Uterus (tissue), 4 donors: Measurements from ENCODE around the gene LIG3. TPM values are rescaled to one million over a fixed set of nuclear protein-coding genes. Genes with fewer than 3 reads are reported as not detected.

Experiments
- DNase-seq, 2 donors: peaks; one replicate each; pipeline ENCODE4 v3.0.0-alpha.2; 2019 to 2020
- H3K27ac ChIP-seq, 2 donors: fragments of 200-600 bp; sonication (generic); 1 replicate in 1 of 2; 2 replicates in 1 of 2; pipeline ENCODE4 v1.5.1; 2016 to 2018
- H3K27me3 ChIP-seq, 2 donors: fragments of 200-600 bp; sonication (generic); one replicate each; pipeline ENCODE4 v1.5.1; 2018 to 2019; ENCODE audit warnings: control low read depth in 1 of 2
- H3K36me3 ChIP-seq, 2 donors: fragments of 200-600 bp; sonication (generic); one replicate each; pipeline ENCODE4 v1.5.1; 2019; ENCODE audit warnings: control low read depth in 1 of 2
- H3K4me1 ChIP-seq, 2 donors: fragments of 200-600 bp; sonication (generic); one replicate each; pipeline ENCODE4 v1.5.1; 2018 to 2019; ENCODE audit warnings: control low read depth in 1 of 2
- H3K4me3 ChIP-seq, 2 donors: fragments of 200-600 bp; sonication (generic); 1 replicate in 1 of 2; 2 replicates in 1 of 2; pipeline ENCODE4 v1.5.1; 2018 to 2019; ENCODE audit warnings: mild to moderate bottlenecking in 1 of 2
- H3K9me3 ChIP-seq, 2 donors: fragments of 200-600 bp; sonication (generic); one replicate each; pipeline ENCODE4 v1.5.1; 2019; ENCODE audit warnings: control low read depth in 1 of 2
- CTCF ChIP-seq, 4 experiments: fragments of 200-600 bp in 2 of 4; fragments of 450-650 bp in 2 of 4; sonication (generic) in 2 of 4; IDR thresholded peaks; one replicate each; pipeline ENCODE4 v1.5.1; 2016 to 2019; ENCODE audit warnings: antibody characterized with exemption in 4 of 4, mild to moderate bottlenecking in 2 of 4, moderate library complexity in 1 of 4
- POLR2A ChIP-seq, 2 donors: fragments of 450-650 bp; IDR thresholded peaks; one replicate each; pipeline ENCODE4 v1.6.1; 2016; ENCODE audit warnings: antibody characterized with exemption in 2 of 2, mild to moderate bottlenecking in 1 of 2, moderate library complexity in 1 of 2
- intact Hi-C: fragments of 100-400 bp; cut with DNase I; formaldehyde crosslinking; loops from one replicate; pipeline ENCODE4 v1.15.1; 2023; ENCODE audit warnings: low total_unique reads
- total RNA-seq, 4 donors: library from RNA; depleted of rRNA in 3 of 4; stranded (reverse); fragments of >200 nt in 3 of 4; gene quantifications; one replicate each; pipeline versions ENCODE4 v1.1.0 to v1.2.4, GENCODE V29; 2014 to 2023
- donor health status: DM: yes; HTN: yes; CAD: no.

LIG3 gene
- total RNA-seq, 4 donors from 2014 or later, result 11.5 to 108 (median 57.0) TPM

GRCh38 chr17:34991606-34992005 lies 11.3 kb downstream of the LIG3 start:
- no peak overlapping the region for H3K4me3 ChIP-seq
- no peak for DNase-seq
- no peaks in the 10 kb centered on the region for H3K27me3 ChIP-seq
- peak overlapping the region in 1 of 2 donors; percentile 71 for H3K27ac ChIP-seq
- intact Hi-C loops, result no loop called here
- H3K9me3 ChIP-seq, result no peaks in the 10 kb centered on the region
- H3K4me1 ChIP-seq, result no peaks in the 10 kb centered on the region
- TF ChIP-seq CTCF (IDR thresholded peaks at IDR 0.05) (no peak), POLR2A (IDR thresholded peaks at IDR 0.05) (no peak)
- H3K36me3 ChIP-seq, result no peaks in the 10 kb centered on the region

- no peaks in the 10 kb centered on the region for H3K27me3 ChIP-seq
- TF ChIP-seq CTCF (IDR thresholded peaks at IDR 0.05) (no peak), POLR2A (IDR thresholded peaks at IDR 0.05) (no peak)
- H3K4me1 ChIP-seq, result peaks cover 0 to 6% of the 10 kb centered on the region in 2 donors
- intact Hi-C loops, result no loop called here
- H3K9me3 ChIP-seq, result no peaks in the 10 kb centered on the region
- H3K4me3 ChIP-seq, result no peak overlapping the region
- DNase-seq, result no peak
- H3K27ac ChIP-seq, result no peak overlapping the region
- H3K36me3 ChIP-seq, result no peaks in the 10 kb centered on the region
These were observed 12.7 kb downstream of the LIG3 start for GRCh38 chr17:34993031-34993430.

- Histone ChIP-seq H3K27me3 (no peaks in the 10 kb centered on the region), H3K9me3 (no peaks in the 10 kb centered on the region), H3K4me3 (no peak overlapping the region), H3K36me3 (no peaks in the 10 kb centered on the region), H3K4me1 (peaks cover 0 to 6% of the 10 kb centered on the region in 2 donors), H3K27ac (peak overlapping the region; percentile 63 to 66)
- no peak for DNase-seq
- TF ChIP-seq CTCF (IDR thresholded peaks at IDR 0.05) (no peak), POLR2A (IDR thresholded peaks at IDR 0.05) (no peak)
- intact Hi-C loops, result no loop called here
These were observed 16.3 kb downstream of the LIG3 start for GRCh38 chr17:34996422-34997285.

- Histone ChIP-seq H3K27ac (peak overlapping the region; percentile 63 to 66), H3K36me3 (no peaks in the 10 kb centered on the region), H3K4me1 (peaks cover 0 to 6% of the 10 kb centered on the region in 2 donors), H3K4me3 (no peak overlapping the region), H3K27me3 (no peaks in the 10 kb centered on the region), H3K9me3 (no peaks in the 10 kb centered on the region)
- intact Hi-C loops, result no loop called here
- TF ChIP-seq POLR2A (IDR thresholded peaks at IDR 0.05) (no peak), CTCF (IDR thresholded peaks at IDR 0.05) (no peak)
- peak; percentile 71 to 77 for DNase-seq
These were observed 17.1 kb downstream of the LIG3 start for GRCh38 chr17:34997355-34997862.

- H3K9me3 ChIP-seq, result no peaks in the 10 kb centered on the region
- TF ChIP-seq POLR2A (IDR thresholded peaks at IDR 0.05) (no peak), CTCF (IDR thresholded peaks at IDR 0.05) (peak; percentile 10 to 55 (median 38))
- H3K36me3 ChIP-seq, result no peaks in the 10 kb centered on the region
- H3K27me3 ChIP-seq, result no peaks in the 10 kb centered on the region
- intact Hi-C loops, result no loop called here
- peak overlapping the region; percentile 63 to 66 for H3K27ac ChIP-seq
- peak in 1 of 2 donors; percentile 26 for DNase-seq
- no peak overlapping the region for H3K4me3 ChIP-seq
- peaks cover 0 to 6% of the 10 kb centered on the region in 2 donors for H3K4me1 ChIP-seq
These were observed 17.9 kb downstream of the LIG3 start for GRCh38 chr17:34998205-34998604.
